Mammary epithelial cell (primary cell): ENCODE data around the gene BANP.

Source experiments
- EZH2 ChIP-seq: IDR thresholded peaks from 2 replicates; pipeline ENCODE4 v1.6.1; 2012; ENCODE audit warnings: low read length, inconsistent platforms, borderline replicate concordance
- TF ChIP-seq, protein P1 (sequence below), 2 donors: IDR thresholded peaks in 1 of 2; conservative IDR thresholded peaks in 1 of 2; 2 replicates each; pipeline ENCODE4 v1.5.1; 2011 to 2012; ENCODE audit warnings: inconsistent platforms in 2 of 2, low read length in 2 of 2, mild to moderate bottlenecking in 2 of 2, control low read depth in 1 of 2, low read depth in 1 of 2; ENCODE audit not compliant: insufficient read depth in 1 of 2; ENCODE audit errors: extremely low read depth in 1 of 2

- TF ChIP-seq, protein P1, sequence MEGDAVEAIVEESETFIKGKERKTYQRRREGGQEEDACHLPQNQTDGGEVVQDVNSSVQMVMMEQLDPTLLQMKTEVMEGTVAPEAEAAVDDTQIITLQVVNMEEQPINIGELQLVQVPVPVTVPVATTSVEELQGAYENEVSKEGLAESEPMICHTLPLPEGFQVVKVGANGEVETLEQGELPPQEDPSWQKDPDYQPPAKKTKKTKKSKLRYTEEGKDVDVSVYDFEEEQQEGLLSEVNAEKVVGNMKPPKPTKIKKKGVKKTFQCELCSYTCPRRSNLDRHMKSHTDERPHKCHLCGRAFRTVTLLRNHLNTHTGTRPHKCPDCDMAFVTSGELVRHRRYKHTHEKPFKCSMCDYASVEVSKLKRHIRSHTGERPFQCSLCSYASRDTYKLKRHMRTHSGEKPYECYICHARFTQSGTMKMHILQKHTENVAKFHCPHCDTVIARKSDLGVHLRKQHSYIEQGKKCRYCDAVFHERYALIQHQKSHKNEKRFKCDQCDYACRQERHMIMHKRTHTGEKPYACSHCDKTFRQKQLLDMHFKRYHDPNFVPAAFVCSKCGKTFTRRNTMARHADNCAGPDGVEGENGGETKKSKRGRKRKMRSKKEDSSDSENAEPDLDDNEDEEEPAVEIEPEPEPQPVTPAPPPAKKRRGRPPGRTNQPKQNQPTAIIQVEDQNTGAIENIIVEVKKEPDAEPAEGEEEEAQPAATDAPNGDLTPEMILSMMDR (conservative IDR thresholded peaks at IDR 0.05 in 1 of 2, IDR thresholded peaks at IDR 0.05 in 1 of 2; ENCODE audit: extremely low read depth in 1 of 2, insufficient read depth in 1 of 2, low read depth in 1 of 2, low read length in 2 of 2) = no peak
- no peak for TF ChIP-seq EZH2
These were observed 83.5 kb downstream of the BANP start for GRCh38 chr16:88034770-88035169.
